Measurements from ENCODE around the gene RAB20. TPM values are rescaled to one million over a fixed set of nuclear protein-coding genes. Genes with fewer than 3 reads are reported as not detected.

The RAB20 gene
- total and polyA plus RNA-seq, 4 donors, result 35.8 to 118 (median 45.4) TPM

- no peaks in the 10 kb centered on the region for H3K27me3 ChIP-seq (ENCODE audit: control insufficient read depth in 3 of 3, insufficient read depth in 3 of 3, low read length in 2 of 3)
- no peaks in the 10 kb centered on the region for H3K9me3 ChIP-seq (ENCODE audit: control insufficient read depth in 4 of 4, insufficient read depth in 3 of 4, low read length in 3 of 4)
- ATAC-seq (ENCODE audit: insufficient read depth, low FRiP score) (no peak), DNase-seq (no peak)
- no peak overlapping the region for H3K4me3 ChIP-seq
- H3K4me1 ChIP-seq (ENCODE audit: control insufficient read depth in 5 of 5, insufficient read depth in 5 of 5, low read length in 5 of 5), result no peaks in the 10 kb centered on the region
- H3K27ac ChIP-seq (ENCODE audit: low read depth in 1 of 2, low read length in 1 of 2), result no peak overlapping the region
- no peaks in the 10 kb centered on the region for H3K36me3 ChIP-seq (ENCODE audit: control insufficient read depth in 4 of 4, insufficient read depth in 4 of 4, low read length in 4 of 4)
- WGBS, 2 donors, result 59 to 83% methylated on average over 6 of the region's 6 CpGs
- H3K9ac ChIP-seq (ENCODE audit: insufficient read depth in 1 of 2, low read length in 2 of 2), result no peak overlapping the region
- TF ChIP-seq, protein P1, sequence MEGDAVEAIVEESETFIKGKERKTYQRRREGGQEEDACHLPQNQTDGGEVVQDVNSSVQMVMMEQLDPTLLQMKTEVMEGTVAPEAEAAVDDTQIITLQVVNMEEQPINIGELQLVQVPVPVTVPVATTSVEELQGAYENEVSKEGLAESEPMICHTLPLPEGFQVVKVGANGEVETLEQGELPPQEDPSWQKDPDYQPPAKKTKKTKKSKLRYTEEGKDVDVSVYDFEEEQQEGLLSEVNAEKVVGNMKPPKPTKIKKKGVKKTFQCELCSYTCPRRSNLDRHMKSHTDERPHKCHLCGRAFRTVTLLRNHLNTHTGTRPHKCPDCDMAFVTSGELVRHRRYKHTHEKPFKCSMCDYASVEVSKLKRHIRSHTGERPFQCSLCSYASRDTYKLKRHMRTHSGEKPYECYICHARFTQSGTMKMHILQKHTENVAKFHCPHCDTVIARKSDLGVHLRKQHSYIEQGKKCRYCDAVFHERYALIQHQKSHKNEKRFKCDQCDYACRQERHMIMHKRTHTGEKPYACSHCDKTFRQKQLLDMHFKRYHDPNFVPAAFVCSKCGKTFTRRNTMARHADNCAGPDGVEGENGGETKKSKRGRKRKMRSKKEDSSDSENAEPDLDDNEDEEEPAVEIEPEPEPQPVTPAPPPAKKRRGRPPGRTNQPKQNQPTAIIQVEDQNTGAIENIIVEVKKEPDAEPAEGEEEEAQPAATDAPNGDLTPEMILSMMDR (IDR thresholded peaks at IDR 0.05; ENCODE audit: control extremely low read depth, extremely low read depth), result no peak
Observed at GRCh38 chr13:110590577-110590976, 29.1 kb upstream of the RAB20 start.

DNA sequence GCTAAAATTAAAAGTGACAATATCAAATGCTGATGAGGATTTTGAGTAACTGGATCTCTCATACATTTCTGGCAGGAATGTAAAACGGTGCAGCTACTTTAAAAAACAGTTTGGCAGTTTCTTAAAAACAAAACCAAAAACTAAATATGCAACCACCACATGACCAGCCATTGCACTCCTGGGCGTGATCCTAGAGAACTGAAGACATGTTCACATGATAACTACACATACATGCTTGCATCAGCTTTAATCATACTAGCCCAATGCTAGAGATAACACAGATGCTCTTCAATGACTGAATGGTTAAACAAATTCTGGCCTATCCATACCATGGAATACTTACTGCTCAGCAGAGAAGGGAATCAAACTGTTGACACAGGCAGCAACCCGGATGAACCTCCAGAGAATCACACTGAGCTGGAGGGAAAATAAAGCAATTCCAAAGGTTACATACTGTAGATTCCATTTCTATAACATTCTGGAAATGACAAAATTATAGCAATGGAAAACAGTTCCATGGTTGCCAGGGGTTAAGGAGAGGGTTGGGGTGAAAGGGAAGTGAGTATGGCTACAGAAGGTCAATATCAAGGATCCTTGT is 28.4 kb upstream of the RAB20 start:
- H3K9me3 ChIP-seq (ENCODE audit: control insufficient read depth in 4 of 4, insufficient read depth in 3 of 4, low read length in 3 of 4), result no peaks in the 10 kb centered on the region
- DNase-seq (no peak), ATAC-seq (ENCODE audit: insufficient read depth, low FRiP score) (no peak)
- WGBS, 2 donors, result 75% methylated on average over 3 of the region's 3 CpGs
- TF ChIP-seq, protein P1 (IDR thresholded peaks at IDR 0.05; ENCODE audit: control extremely low read depth, extremely low read depth), result no peak
- no peaks in the 10 kb centered on the region for H3K27me3 ChIP-seq (ENCODE audit: control insufficient read depth in 3 of 3, insufficient read depth in 3 of 3, low read length in 2 of 3)
- H3K36me3 ChIP-seq (ENCODE audit: control insufficient read depth in 4 of 4, insufficient read depth in 4 of 4, low read length in 4 of 4), result no peaks in the 10 kb centered on the region
- no peak overlapping the region for H3K4me3 ChIP-seq
- H3K9ac ChIP-seq (ENCODE audit: insufficient read depth in 1 of 2, low read length in 2 of 2), result no peak overlapping the region
- H3K4me1 ChIP-seq (ENCODE audit: control insufficient read depth in 5 of 5, insufficient read depth in 5 of 5, low read length in 5 of 5), result no peaks in the 10 kb centered on the region
- H3K27ac ChIP-seq (ENCODE audit: low read depth in 1 of 2, low read length in 1 of 2), result no peak overlapping the region

- ATAC-seq (ENCODE audit: insufficient read depth, low FRiP score) (no peak), DNase-seq (peak in 1 of 3 donors; percentile 13)
- 75 to 89% methylated on average over 13 of the region's 13 CpGs for WGBS, 2 donors
- TF ChIP-seq, protein P1 (IDR thresholded peaks at IDR 0.05; ENCODE audit: control extremely low read depth, extremely low read depth), result no peak
- H3K9me3 ChIP-seq (ENCODE audit: control insufficient read depth in 4 of 4, insufficient read depth in 3 of 4, low read length in 3 of 4), result peaks cover 0 to 1% (median 0%) of the 10 kb centered on the region in 4 donors
- no peaks in the 10 kb centered on the region for H3K36me3 ChIP-seq (ENCODE audit: control insufficient read depth in 4 of 4, insufficient read depth in 4 of 4, low read length in 4 of 4)
- H3K4me3 ChIP-seq, result no peak overlapping the region
- no peak overlapping the region for H3K9ac ChIP-seq (ENCODE audit: insufficient read depth in 1 of 2, low read length in 2 of 2)
- no peaks in the 10 kb centered on the region for H3K27me3 ChIP-seq (ENCODE audit: control insufficient read depth in 3 of 3, insufficient read depth in 3 of 3, low read length in 2 of 3)
- no peak overlapping the region for H3K27ac ChIP-seq (ENCODE audit: low read depth in 1 of 2, low read length in 1 of 2)
- H3K4me1 ChIP-seq (ENCODE audit: control insufficient read depth in 5 of 5, insufficient read depth in 5 of 5, low read length in 5 of 5), result peaks cover 0 to 3% (median 0%) of the 10 kb centered on the region in 5 donors
Observed at GRCh38 chr13:110583178-110583865, 21.8 kb upstream of the RAB20 start.

Measured in lung (tissue), 12 donors.